Smooth muscle cell (in vitro differentiated cells): Measurements from ENCODE around the gene ZNF654. TPM values are rescaled to one million over a fixed set of nuclear protein-coding genes. Genes with fewer than 3 reads are reported as not detected.

ENCODE experiments used
- polyA plus RNA-seq: library from polyadenylated mRNA; unstranded; fragments of >200 nt; fragmentation: Nextera tagmentation; extraction: Ambion mirVana; gene quantifications from 2 replicates; pipeline ENCODE4 v1.2.1, GENCODE V29; 2016
- total RNA-seq: library from RNA; depleted of rRNA; stranded (reverse); fragments of >200 nt; gene quantifications from 2 replicates; pipeline ENCODE4 v1.2.3, GENCODE V29; 2014

Gene ZNF654
- total and polyA plus RNA-seq, 2 experiments from 2014 or later: 4.9 to 21.2 TPM

Other genes starting within 250 kb of the ZNF654 start
- 62.3 and 82.2 TPM in 2 replicates for gene CGGBP1, start 250 bp upstream of the ZNF654 start, total RNA-seq
- 38.3 and 38.7 TPM in 2 replicates for gene CGGBP1, start 250 bp upstream of the ZNF654 start, polyA plus RNA-seq
- gene C3orf38, start 90.7 kb downstream of the ZNF654 start, total RNA-seq: 26.3 and 36.9 TPM in 2 replicates
- 15.7 and 21.0 TPM in 2 replicates for gene C3orf38, start 90.7 kb downstream of the ZNF654 start, polyA plus RNA-seq